Neutrophil (primary cell): Measurements from ENCODE around the gene NUP210.

Experiments used
- H3K27ac ChIP-seq: fragments of 200-600 bp; sonication (generic); 2 replicates; pipeline ENCODE4 v1.5.1; 2016; ENCODE audit warnings: mild to moderate bottlenecking, moderate library complexity
- H3K27me3 ChIP-seq: fragments of 200-600 bp; sonication (generic); 2 replicates; pipeline ENCODE4 v1.6.0; 2016; ENCODE audit warnings: mild to moderate bottlenecking
- H3K36me3 ChIP-seq: fragments of 200-600 bp; sonication (generic); 2 replicates; pipeline ENCODE4 v1.5.1; 2017
- H3K4me1 ChIP-seq, 2 experiments: fragments of 200-600 bp in 1 of 2; sonication (generic) in 1 of 2; 1 replicate in 1 of 2; 2 replicates in 1 of 2; pipeline versions ENCODE4 v1.5.1 to v1.6.1; 2013 to 2016; ENCODE audit warnings: low read depth in 1 of 2, low read length in 1 of 2, mild to moderate bottlenecking in 1 of 2, moderate library complexity in 1 of 2; ENCODE audit not compliant: control insufficient read depth in 1 of 2, insufficient read depth in 1 of 2
- H3K4me3 ChIP-seq, 2 experiments: fragments of 200-600 bp in 1 of 2; sonication (generic) in 1 of 2; 1 replicate in 1 of 2; 2 replicates in 1 of 2; pipeline ENCODE4 v1.5.1; 2013 to 2016; ENCODE audit warnings: low read depth in 1 of 2, low read length in 1 of 2, mild to moderate bottlenecking in 1 of 2, moderate library complexity in 1 of 2
- H3K9me3 ChIP-seq: fragments of 200-600 bp; sonication (generic); 2 replicates; pipeline ENCODE4 v1.5.1; 2016
- CTCF ChIP-seq: fragments of 200-600 bp; sonication (generic); IDR thresholded peaks from 2 replicates; pipeline ENCODE4 v1.5.1; 2016; ENCODE audit warnings: antibody characterized with exemption

NUP210 gene

GRCh38 chr3:13414040-13414729, 5.9 kb downstream of the NUP210 start:
- Histone ChIP-seq H3K9me3 (no peaks in the 10 kb centered on the region), H3K27me3 (no peaks in the 10 kb centered on the region), H3K4me3 (peak overlapping the region; percentile 51 to 61), H3K27ac (peak overlapping the region; percentile 93), H3K4me1 (peaks cover 60 to 72% of the 10 kb centered on the region in 2 experiments), H3K36me3 (no peaks in the 10 kb centered on the region)
- peak; percentile 45 for TF ChIP-seq CTCF

GRCh38 chr3:13411186-13411860, 8.8 kb downstream of the NUP210 start:
- Histone ChIP-seq H3K36me3 (no peaks in the 10 kb centered on the region), H3K27me3 (no peaks in the 10 kb centered on the region), H3K27ac (peak overlapping the region; percentile 36), H3K4me3 (no peak overlapping the region), H3K9me3 (no peaks in the 10 kb centered on the region), H3K4me1 (peaks cover 32 to 48% of the 10 kb centered on the region in 2 experiments)
- no peak for TF ChIP-seq CTCF

- H3K4me1 ChIP-seq: peaks cover 7 to 24% of the 10 kb centered on the region in 2 experiments
- no peaks in the 10 kb centered on the region for H3K36me3 ChIP-seq
- no peaks in the 10 kb centered on the region for H3K27me3 ChIP-seq
- no peak overlapping the region for H3K4me3 ChIP-seq
- no peaks in the 10 kb centered on the region for H3K9me3 ChIP-seq
- no peak for TF ChIP-seq CTCF
- H3K27ac ChIP-seq: peak overlapping the region; percentile 14
These were observed 11.2 kb downstream of the NUP210 start for GRCh38 chr3:13408890-13409289.

GRCh38 chr3:13407926-13408325, 12.2 kb downstream of the NUP210 start:
- no peak overlapping the region for H3K4me3 ChIP-seq
- H3K4me1 ChIP-seq: peaks cover 0 to 14% of the 10 kb centered on the region in 2 experiments
- no peak overlapping the region for H3K27ac ChIP-seq
- no peaks in the 10 kb centered on the region for H3K9me3 ChIP-seq
- H3K36me3 ChIP-seq: no peaks in the 10 kb centered on the region
- no peaks in the 10 kb centered on the region for H3K27me3 ChIP-seq
- TF ChIP-seq CTCF: no peak

DNA sequence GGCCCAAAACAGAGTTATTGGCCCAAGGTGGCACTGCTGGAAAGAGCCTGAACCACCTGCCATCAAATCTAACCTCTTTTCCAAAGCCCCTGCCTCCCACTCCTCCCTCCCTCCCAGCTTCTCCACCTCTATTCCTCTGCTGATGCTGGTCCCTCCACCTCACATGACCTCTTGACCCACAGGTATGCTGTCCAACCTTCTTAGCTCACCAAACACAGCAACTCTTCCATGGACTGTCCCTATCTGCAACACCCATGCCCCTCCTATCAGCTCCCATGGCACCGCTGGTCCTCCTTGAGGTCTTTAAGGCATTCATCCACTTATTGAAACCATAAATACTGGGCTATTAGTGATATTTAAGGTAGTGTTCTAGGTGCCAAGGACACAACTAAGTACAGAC, 12.6 kb downstream of the NUP210 start:
- H3K4me1 ChIP-seq: peaks cover 0 to 11% of the 10 kb centered on the region in 2 experiments
- H3K27me3 ChIP-seq: no peaks in the 10 kb centered on the region
- no peaks in the 10 kb centered on the region for H3K36me3 ChIP-seq
- H3K9me3 ChIP-seq: no peaks in the 10 kb centered on the region
- no peak for TF ChIP-seq CTCF
- H3K27ac ChIP-seq: no peak overlapping the region
- no peak overlapping the region for H3K4me3 ChIP-seq
